Suppressor macrophage treated with lipopolysaccharide for 4 hours (primary cell): ENCODE data around the gene CYB5R3.
"Not testable (repeated sequence)": the region's sequence is repeated elsewhere in the genome, so short reads cannot be mapped to it uniquely, and the experiment has no call there.

Experiments
- DNase-seq: peaks from one replicate; pipeline ENCODE4 v3.0.0-alpha.2; 2020

Gene CYB5R3

DNA sequence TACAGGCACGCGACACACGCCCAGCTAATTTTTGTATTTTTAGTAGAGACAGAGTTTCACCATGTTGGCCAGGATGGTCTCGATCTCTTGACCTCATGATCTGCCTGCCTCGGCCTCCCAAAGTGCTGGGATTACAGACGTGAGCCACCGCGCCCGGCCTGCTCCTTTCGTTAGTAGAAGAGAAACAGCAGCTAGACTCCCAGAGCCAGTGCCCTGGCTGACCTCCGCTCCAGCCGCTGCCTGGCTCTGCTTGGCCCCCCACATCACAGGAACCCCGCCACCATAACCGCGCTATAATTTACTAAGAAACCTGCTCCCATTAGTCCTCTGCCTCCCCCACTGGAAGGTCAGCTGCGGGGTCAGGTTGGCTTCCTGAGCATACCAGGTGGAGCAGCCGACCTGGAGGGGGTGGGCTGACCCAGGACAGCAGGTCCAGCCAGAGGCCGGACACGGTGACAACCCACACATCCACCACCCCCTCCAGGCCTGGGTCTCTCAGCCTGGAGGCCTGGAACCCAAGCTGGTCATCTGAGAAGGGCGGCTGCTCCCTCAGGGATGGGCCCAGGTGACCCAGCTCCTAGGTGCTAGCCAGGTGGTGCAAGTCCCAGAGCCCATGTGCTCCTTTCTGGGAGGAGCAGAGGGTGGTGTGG is 27.0 kb downstream of the CYB5R3 start:
- DNase-seq: no peak

DNA sequence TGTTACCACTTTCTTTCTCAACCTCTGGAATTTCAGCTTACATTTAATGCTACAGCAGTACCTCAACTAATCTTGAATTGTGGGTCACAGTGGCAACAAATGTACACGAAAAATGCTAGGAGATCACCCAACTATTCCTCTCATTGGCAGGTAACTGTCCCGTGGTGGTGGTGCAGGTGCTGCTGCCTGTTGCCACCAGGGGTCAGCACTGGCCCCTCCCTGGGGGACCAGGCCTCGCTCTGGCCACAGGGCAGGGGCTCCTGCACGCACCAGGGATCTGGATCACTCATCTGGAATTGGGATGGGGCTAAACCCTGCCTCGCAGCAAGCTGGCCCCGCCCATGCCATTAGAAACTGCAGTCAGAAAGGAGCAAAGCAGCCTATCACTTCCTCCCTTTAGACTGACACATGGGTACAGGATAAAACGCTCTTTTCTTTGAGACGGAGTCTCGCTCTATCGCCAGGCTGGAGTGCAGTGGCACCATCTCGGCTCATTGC is 27.6 kb downstream of the CYB5R3 start:
- peak; percentile 55 for DNase-seq

DNA sequence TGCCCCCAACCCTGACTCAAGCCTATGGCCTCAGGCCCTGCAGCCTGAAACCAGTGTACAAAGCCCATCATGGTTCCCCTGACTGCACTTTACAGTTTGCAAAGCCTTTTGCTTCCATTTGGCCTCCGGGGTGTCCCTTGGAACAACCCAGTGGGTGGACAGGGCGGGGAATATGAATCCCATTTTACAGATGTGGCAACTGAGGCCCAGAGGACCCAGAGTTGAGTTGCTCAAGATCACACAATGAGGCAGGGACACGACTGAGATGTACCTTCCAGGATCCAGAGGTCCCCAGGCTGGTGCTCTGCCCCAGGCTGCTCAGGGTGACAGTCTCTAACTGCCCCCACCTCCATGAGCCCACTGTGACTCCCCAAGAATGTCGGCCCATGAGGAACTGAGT is 29.1 kb downstream of the CYB5R3 start:
- DNase-seq: no peak

DNA sequence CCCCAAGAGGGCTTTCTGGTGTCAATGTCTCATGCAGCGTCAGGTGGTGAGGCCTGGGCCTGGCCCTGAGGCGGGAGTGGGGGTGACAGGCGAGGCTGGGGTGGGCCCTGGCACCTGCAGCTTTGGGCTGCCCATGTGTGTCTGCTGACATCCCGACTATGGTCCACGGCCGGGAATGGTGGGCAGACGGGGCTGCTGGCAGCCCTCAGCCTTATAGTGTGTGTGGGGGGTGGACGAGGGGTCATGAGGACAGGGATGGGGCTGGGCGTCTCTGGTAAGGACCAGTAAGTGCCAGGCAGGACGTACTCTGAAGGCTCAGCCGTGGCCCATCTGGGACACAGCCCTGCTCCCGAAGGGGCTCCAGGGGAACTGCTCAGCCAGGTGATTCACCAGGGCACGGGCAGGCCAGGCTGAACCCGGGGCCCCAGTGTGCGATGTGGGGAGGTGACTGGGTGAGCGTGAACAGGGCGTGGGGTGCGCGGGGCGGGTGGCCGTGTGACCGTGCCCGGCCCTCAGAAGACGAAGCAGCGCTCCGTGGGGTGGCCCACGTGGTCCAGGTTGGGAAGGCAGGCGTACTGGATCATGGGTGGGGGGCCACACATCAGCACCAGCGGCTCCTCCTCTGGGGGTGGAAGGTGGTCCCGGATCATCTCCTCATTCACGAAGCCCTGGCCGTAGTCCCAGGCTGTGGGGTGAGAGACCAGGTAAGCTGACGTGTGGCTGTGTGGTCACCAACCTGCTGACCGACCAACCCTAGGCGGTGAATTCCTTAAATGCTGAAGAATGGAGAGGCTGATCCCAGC is 29.7 kb downstream of the CYB5R3 start:
- no peak for DNase-seq

DNA sequence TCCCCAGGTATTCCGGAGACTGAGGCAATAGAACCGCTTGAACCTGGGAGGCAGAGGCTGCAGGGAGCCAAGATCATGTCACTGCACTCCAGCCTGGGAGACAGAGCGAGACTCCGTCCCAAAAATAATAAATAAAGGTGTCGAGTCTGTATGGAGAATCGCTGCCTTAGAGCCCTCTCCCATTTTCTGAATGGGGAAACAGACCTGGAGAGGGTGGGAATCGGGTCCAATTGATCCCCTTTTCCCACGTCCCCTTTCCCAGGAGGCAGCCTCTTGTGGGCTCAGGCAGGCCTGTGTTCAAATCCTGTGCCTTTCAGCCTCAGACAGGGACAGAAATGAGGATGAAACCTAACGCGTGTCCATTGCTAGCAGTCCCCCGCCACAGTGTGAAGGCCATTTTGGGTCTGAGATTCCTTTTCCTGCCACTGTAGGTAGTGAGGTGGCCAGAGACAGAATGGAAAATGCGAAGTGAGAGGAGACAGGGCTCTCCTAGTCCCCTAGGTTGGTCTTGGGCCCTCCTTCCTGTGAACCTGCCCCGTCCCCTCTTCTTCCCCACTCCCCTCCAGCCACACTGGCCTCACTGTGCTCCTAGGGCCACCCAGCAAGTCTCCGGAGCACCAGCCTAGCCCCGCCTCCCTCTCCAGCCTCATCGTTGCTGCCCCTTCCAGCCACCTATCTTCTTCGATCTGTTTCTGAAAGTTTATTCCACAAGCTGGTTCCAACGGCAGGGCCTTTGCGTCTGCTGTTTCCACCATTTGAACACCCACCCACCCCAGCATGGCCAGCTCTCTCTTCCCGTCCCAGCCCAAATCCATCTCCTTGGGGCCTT is 31.8 kb downstream of the CYB5R3 start:
- DNase-seq: no peak

DNA sequence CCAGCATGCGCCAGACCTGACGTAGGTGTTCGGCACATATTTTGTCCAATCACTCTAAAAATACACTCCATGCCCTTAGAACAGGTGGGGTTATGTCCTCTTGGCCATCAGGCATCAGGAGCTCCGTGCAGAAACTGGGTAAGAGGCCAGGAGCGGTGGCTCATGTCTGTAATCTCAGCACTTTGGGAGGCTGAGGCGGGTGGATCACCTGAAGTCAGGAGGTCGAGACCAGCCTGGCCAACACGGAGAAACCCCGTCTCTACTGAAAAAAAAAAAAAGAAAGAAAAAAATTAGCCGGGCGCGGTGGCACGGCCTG is 33.4 kb downstream of the CYB5R3 start:
- not testable (repeated sequence) for DNase-seq

DNA sequence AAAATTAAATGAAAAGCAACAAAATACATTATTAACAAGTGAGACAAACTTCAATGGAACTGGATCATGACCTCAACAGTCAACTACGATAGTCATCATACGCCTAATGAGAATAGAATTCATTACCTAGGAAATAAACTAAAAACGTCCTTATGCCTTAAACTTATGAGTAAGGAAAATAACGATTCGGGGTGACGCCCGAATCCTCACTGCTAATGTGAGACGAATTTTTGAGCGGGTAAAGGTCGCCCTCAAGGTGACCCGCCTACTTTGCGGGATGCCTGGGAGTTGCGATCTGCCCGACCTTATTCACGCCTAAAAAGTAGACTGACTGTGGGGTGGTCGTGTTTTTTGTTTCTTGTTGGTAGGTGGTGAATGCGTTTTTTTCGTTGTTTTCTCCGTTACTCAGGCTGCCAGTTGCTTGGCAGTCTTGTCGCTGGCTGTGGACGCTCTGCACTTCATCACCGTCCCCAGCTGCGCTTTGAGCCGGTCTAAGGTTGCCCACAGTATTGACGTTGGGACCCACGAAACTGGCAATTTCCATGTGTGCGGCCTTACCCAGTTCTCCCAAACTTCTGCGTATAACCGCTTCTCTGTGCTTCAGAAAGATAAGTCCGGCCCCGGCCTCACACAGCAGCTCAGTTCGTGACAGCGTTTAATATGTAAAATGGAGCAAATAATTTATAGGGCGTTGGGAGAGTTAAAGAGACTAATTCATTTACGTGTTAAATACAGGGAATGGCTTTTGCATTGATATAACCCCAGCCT is 33.9 kb downstream of the CYB5R3 start:
- DNase-seq: peak; percentile 98

DNA sequence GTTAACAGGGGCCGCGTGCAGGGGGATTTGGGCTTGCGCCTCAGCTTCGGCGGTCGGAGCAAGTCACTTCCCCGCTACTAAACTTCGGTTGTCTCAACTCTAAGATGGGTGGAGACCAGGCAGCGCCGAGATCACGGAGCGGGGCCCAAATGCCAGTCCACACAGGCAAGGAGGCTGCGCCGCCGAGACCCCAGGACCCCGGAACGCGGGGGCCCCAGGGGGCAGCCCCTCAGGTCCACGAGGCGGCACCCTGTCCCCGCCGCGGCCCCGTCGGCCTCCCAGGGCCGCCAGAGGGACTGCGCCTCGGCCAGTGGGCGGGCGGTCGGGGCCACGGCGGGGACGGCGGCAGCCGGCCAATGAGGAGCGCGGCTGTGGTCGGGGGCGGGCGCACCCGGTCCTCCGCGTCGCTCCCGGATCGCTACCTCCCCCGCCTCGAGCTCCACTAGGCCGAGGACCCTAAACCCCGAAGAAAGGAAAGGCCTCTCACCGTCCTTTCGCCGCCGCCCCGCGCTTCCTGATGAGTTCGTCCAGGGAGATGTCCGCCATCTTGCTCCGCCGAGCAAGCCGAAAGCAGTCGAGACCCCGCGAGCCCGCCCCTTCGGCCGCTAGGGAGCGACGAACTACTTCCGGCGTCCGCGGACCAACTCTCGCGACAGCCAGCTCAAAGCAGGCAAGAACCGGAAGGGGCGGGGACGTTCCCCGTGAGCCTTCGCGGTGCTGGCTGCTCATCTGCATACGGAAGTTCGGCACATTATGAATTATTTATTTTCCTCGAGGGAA is 34.7 kb downstream of the CYB5R3 start, which contains the start of gene POLDIP3:
Gene POLDIP3, minus strand, starts transcription at position 572 of the 780 bp plus-strand sequence. Its CDS starts 26 bp downstream, at position 546.
- DNase-seq: peak; percentile 100

DNA sequence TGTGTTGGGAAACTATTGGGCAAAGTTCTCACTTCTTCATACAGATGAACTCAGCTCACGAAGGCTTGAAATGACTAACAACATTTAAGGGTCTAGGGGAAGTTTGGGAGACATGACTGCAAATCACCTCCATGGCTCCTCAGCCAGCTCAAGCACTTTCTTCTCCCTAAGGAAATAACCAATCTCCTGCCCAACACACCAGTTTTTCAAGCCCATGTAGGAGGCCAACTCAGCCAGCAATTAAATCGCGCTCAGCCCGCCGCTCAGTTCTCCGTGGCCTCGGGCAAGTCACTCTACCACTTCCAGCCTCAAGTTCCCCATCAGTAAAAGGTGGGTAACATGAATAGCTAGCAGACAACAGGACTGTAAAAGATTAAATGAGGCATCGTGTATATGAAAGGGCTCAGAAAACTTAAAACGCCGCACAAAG is 35.3 kb downstream of the CYB5R3 start:
- peak; percentile 87 for DNase-seq

DNA sequence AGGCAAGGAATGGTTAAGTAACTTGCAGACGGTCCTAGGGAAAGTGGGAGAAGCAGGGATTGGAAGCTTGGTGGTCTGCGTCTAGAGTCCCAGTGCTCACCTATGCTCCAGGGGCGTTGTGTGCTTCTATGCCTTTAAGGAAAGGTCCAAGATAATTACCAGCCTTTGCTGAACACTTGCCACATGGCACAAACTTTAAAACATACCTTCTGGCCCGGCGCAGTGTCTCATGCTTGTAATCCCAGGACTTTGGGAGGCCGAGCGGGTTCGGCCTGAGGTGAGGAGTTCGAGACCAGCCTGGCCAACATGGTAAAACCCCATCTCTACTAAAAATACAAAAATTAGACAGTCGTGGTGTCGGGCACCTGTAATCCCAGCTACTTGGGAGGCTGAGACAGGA is 36.9 kb downstream of the CYB5R3 start:
- DNase-seq: no peak

DNA sequence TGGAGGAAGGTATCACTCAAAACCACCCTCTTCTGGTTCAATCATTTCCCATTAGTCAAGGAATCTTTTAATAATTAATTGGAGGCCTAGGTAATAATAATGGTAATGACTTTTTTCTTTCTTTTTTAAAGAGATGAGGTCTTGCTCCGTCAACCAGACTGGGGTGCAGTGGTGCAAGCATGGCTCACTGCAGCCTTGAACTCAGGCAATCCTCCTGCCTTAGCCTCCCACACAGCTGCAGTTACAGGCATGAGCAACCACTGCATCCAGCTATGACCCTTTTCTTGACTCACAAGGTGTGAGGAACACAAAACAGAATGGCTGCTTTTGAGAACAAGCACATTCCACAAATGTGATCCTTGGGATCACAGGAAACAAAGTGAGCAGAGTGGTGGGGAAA is 38.1 kb downstream of the CYB5R3 start:
- DNase-seq: peak; percentile 22

DNA sequence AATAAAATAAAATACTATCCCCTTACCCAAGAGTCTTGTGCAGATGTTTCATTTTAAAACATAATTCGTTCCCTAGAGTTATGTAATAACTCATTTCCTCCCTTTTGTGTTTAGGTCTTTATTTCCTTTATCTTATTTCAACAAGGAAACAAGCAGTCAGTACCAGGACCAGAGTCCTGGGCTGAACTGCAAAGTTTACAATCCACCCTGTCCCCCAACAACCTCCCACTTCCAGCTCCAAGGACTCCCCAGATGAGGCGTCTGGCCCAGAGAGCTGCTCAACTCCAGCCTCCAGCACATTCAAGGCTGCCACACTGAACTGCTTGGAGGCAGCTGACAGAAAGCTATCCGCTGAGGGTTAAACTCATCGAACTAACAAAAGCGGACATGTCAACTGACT is 39.0 kb downstream of the CYB5R3 start:
- DNase-seq: no peak

DNA sequence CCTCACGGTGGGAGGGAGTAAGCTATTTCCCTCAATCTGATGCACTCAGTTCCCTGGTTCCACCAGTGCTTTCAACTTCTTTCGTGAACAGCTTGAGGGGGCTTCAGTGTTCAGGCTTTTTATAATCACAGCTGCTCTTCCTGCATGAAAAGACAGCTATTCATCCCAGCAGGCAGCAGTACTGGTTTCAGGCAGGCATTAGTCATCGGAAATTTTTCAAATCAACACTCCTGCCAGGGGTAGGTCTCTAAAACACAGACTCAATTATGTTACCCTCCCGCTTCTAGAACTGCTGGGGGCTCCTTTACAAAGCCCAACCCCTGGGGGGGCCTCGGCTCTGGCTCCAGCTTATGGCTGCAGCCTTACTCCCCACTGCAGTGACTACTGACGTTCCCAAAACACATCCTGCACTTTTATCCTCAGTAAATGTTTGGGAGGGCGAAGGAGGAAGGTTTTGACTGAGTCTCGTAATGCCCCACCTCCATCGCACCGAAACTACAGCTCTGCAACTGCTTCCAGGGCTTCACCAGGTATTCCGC is 40.3 kb downstream of the CYB5R3 start:
- DNase-seq: no peak

DNA sequence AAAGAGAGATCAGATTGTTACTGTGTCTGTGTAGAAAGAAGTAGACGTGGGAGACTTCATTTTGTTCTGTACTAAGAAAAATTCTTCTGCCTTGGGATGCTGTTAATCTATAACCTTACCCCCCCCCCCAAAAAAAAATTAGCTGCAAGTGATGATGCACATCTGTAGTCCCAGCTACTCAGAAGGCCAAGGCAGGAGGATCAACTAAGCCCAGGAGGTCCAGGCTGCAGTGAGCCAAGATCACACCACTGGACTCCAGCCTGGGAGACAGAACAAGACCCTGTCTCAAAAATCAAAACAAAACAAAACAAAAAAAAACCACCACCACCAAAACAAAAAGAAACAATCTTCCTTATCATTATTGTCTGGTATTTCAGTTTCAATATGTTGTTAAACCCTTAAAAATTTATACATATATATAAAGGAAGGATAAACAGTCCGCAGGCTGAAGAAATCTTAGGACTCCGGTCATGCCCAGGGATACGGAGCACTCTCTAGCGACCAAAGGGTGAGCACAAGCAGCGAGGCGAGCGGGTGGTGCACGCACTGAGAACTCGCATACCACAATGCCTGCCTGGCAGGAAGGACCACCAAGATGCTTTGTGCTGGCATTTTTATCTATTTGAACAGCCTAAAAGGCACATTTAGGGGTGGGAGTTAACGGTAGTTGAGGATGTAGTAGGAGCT is 40.9 kb downstream of the CYB5R3 start:
- no peak for DNase-seq

DNA sequence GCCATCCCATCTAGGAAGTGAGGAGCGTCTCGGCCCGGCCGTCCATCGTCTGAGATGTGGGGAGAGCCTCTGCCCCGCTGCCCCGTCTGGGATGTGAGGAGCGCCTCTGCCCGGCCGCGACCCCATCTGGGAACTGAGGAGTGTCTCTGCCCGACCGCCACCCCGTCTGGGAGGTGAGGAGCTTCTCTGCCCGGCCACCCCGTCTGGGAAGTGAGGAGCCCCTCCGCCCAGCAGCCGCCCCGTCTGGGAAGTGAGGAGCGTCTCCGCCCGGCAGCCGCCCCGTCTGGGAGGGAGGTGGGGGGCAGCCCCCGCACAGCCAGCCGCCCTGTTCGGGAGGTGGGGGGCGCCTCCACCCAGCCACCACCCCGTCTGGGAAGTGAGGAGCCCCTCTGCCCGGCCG is 41.6 kb downstream of the CYB5R3 start:
- DNase-seq: not testable (repeated sequence)

DNA sequence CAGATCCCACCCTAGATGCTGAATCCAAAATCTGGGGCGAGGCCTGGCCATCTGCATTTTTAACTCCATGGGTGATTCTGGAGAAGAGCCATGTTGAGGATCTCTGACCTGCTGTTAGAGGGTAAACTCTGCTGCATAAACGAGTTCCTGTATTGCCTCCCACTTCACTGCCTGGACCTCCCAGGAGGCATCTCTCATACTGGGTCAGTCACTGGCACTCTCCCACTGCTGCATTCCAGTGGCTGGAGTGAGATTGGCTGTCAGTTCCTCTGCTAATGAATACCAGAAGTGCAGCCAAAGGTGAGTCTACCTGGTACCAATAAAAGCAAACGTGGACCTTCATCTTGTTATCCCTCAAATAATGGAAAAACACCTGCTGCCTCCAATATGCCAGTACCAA is 44.8 kb downstream of the CYB5R3 start:
- no peak for DNase-seq

DNA sequence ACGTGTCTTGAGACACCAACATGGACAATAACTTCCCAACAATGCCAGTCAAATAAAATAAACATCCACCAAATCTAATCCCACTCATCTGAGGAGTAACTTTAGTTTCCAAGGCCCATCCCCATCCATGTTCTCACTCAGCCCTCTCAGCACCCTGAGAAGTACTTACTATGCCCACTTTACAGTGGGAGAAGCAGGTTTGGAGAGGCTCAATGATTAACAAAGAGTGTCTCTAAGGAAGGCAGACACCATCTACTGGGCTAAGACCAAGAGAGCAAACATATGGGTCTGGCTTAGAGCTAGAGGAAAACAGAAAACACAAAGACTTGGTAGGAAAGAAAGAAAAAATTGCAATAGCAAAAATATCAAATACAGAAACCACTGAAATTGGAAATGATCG is 45.8 kb downstream of the CYB5R3 start:
- no peak for DNase-seq

DNA sequence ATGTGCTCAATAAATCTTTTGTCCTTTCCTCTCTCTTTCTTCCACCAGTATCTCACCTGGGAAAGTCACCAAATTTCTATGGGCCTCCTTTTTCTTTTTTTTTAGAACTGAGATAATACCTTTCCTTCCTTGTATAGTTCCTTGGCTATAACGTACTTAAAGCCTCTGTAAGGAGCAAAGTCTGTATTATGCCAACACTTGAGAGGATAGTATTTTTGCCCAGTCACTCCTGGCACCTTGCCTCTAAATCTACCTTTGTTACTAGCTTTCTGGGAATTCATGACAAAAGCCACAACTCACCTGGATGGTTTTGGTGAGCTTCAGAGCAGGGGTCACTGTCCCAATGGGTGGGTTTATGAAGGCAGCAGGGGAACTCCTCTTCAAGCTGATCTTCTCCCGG is 46.7 kb downstream of the CYB5R3 start:
- no peak for DNase-seq

DNA sequence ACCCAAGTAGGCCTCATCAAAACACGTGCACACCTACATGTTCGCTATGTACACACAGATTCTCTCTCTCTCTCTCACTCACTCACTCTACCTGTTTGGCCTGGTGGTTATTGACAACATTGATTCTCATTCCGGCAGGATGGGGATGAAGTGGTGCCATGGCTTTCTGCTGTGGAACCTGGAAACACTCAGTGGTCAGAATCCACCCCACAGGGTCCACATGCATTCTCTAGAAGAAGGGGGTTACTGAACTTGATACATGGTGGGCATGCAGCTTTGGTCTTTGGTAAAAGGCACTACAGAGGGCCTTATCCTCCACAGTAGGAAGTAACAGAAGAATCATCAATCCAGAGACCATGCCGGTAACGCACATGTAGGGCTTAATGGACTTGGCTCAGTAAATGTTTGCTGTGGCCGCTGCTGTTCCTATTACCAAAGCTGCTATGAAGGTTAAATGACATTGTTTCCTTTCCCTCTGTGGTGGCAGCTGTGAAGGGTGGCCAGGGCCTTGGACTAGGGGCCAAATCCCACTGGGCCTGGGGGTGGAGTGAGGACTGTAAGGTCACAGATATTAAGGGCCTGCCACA is 47.2 kb downstream of the CYB5R3 start:
- DNase-seq: no peak

DNA sequence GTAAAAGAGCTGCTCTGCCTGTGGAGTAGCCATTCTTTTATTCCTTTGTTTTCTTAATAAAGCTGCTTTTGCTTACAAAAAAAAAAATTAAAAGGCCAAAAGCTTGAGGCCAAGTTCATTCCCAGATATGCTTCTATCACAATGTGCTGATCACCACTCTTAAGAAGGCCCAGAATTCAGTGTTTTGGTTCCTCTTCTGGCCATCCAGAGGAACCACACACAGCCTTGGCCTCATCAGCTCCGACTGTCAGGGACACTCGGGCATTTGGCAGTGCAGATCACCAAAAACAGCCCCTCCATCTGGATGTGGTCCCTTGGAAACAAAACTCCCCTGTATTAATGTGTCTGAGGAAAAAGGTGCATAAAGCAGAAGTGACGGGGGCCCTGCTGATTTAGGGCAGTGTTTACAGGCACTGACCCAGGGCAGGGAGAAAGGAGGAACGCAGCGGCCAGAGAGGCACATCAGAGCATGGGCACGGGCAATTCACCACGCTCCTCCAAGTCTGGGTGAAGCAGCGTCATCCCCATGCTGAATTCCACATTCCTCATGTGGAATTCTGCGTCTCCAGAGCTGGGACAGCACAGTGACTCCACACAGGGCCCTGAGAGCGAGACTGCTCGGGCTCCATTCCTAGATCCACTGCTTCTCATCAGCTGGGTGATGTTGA is 52.2 kb downstream of the CYB5R3 start:
- DNase-seq: no peak
